NB4 (cell line): ENCODE measurements around the gene GJD2.

Experiments used
- MYC ChIP-seq: IDR thresholded peaks from 2 replicates; pipeline ENCODE4 v1.6.1; 2011; ENCODE audit warnings: low read depth, low read length
- POLR2A ChIP-seq: IDR thresholded peaks from 2 replicates; pipeline ENCODE4 v1.6.1; 2011; ENCODE audit warnings: mild to moderate bottlenecking; ENCODE audit not compliant: insufficient read length; ENCODE audit errors: extremely low read depth
- TF ChIP-seq, protein P1 (sequence below): IDR thresholded peaks from 2 replicates; pipeline ENCODE4 v1.6.1; 2011; ENCODE audit warnings: low read depth, low read length
- TF ChIP-seq, protein P2 (sequence below): IDR thresholded peaks from one replicate; pipeline ENCODE4 v1.5.1; 2012; ENCODE audit warnings: low read depth, low read length

DNA sequence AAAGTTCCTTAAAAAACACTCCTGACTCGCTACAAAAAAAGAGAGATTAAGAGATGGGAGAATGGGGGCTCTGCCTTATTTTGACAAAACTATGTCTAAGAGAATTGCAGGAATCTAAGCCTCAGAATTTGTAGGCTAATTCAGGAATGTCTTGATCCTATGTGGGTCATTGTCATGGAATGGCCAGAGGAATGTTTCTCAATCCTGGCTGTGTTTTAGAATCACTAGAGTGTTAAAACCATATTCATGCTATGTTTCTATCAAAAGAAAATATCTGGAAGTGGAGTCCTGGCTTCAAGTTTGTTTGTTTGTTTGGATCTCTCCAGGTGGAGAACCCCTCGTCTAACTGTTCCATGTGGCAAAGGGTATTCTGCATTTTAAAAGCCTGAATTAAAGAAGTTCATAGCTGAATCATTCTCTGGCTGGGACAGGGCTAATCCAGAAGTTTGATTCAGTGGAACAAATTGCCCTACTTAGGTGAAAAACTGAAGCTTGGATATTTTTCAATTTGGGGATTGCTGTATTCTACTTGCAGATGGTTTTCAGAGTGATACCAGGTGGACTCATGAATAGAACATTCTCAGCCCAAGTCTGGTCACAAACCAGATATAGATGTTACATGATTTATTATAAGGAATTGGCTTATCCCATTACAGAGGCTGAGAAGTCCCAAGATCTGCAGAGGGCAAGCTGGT lies 28.2 kb downstream of the GJD2 start:
- TF ChIP-seq, protein P1, sequence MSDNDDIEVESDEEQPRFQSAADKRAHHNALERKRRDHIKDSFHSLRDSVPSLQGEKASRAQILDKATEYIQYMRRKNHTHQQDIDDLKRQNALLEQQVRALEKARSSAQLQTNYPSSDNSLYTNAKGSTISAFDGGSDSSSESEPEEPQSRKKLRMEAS = no peak
- TF ChIP-seq POLR2A = no peak
- TF ChIP-seq, protein P2, sequence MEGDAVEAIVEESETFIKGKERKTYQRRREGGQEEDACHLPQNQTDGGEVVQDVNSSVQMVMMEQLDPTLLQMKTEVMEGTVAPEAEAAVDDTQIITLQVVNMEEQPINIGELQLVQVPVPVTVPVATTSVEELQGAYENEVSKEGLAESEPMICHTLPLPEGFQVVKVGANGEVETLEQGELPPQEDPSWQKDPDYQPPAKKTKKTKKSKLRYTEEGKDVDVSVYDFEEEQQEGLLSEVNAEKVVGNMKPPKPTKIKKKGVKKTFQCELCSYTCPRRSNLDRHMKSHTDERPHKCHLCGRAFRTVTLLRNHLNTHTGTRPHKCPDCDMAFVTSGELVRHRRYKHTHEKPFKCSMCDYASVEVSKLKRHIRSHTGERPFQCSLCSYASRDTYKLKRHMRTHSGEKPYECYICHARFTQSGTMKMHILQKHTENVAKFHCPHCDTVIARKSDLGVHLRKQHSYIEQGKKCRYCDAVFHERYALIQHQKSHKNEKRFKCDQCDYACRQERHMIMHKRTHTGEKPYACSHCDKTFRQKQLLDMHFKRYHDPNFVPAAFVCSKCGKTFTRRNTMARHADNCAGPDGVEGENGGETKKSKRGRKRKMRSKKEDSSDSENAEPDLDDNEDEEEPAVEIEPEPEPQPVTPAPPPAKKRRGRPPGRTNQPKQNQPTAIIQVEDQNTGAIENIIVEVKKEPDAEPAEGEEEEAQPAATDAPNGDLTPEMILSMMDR = no peak
- no peak for TF ChIP-seq MYC
